NOMO-1 (cell line): Measurements from ENCODE around the gene AKT3.
"Not testable (repeated sequence)": the region's sequence is repeated elsewhere in the genome, so short reads cannot be mapped to it uniquely, and the experiment has no call there.

Experiments
- DNase-seq, 2 experiments: peaks; one replicate each; lab custom pipeline; 2025; ENCODE audit not compliant: unreplicated experiment in 2 of 2; lab: John Stamatoyannopoulos, UW

The AKT3 gene

DNA sequence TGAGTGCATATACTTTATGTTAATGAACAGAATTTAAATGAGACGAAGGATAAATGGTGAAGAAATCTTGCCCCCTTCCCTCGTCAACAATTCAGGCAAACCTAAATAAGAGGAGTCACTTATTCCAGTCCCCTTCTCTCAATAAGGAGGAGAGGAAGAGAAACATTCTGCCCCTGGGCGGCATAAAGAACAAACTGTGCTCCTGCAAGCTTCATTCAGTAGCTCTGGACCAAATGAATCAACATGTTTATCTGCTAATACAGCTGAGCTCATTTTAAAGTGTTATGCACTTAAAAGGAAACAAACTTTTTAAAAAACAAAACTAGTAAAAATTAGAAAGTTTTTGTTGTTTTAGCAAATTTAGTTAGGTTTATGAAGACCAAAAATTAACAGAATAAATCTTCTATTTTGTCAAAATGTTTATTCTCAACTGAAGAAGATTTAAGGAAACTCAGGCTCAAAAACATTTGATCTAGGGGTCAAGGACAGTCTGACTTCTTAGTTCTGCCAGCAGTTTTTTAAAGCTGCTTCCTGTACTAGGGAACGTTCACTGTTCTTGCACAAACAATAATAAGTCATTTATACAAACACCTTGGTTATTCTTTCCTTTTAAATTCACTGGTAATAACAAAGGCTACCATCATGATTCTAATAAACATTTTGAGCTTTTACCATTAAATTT lies 58.3 kb downstream of the AKT3 start:
- DNase-seq, result no peak

DNA sequence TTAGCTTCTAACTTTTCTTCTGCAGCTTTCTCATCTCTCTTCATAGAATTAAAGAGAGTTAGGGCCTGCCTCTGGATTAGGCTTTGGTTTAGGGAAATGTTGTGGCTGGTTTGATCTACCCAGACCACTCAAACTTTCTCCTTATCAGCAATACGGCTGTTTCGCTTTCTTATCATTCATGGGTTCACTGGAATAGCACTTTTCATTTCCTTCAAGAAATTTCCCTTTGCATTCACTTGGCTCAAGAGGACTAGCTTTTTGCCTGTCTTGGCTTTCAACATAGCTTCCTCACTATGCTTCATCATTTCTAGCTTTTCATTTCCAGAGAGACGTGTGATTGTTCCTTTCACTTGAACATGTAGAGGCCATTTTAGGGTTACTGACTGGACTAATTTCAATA lies 59.6 kb downstream of the AKT3 start:
- DNase-seq, result no peak

DNA sequence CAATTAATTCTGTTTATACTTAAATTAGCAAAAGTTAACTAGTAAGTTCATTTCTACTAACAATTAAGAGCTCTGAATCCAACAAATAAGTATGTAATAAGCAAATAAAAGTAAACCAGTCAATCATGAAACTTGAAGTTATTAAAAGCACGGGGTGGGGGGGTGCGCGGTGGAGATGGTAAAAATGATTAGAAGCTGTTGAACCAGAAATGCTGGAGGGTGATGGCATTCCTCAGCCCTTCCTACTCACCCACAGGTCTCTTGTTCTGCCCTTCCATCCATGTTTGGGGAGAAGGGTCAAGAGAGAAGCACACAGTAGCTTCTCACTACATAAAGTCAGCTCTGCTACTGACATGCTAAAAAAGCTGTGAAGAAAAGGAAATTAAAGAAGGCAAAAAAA lies 63.5 kb downstream of the AKT3 start:
- no peak for DNase-seq

DNA sequence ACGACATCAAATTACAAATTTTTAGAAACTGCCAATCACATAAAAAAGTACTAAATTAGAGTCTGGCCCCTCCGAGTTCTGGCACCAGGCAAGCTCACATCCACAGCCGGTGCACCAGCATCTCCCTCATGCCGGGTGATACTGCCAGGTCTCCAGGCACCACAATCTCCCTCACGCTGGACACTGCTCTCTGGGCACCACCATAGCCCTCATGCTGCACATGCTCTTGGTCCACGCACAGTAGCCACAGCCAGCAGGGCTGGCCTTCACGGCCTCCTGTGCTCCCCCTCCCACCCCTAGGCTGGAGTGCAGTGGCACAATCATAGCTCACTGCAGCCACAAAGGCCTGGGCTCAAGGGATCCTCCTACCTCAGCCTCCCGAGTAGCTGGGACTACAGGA lies 65.5 kb downstream of the AKT3 start:
- DNase-seq, result no peak

DNA sequence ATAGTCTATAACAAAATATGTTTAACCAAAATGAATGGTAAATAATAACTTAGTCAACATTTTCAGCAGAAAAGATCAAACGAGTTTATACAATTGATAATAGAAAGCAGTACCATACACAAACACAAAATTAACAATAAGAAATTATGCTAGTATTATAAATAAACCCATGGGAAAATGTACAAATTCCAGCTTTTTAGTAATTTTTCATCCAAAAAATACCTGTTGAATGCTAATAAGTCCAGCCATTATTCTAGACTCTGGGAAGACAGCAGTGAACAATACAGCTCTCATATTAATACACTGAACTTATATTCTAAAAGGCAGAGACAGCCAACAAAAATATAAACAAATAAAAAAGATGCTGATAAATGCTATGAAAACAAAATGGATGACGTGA lies 66.3 kb downstream of the AKT3 start:
- no peak for DNase-seq

DNA sequence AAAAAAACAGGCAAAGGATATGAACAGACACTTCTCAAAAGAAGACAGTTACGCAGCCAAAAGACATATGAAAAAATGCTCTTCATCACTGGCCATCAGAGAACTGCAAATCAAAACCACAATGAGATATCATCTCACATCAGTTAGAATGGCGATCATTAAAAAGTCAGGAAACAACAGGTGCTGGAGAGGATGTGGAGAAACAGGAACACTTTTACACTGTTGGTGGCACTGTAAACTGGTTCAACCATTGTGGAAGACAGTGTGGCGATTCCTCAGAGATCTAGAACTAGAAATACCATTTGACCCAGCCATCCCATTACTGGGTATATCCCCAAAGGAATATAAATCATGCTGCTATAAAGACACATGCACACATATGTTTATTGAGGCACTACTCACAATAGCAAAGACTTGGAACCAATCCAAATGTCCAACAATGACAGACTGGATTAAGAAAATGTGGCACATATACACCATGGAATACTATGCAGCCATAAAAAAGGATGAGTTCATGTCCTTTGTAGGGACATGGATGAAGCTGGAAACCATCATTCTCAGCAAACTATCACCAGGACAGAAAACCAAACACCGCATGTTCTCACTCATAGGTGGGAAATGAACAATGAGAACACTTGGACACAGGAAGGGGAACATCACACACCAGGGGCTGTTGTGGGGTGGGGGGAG lies 77.5 kb downstream of the AKT3 start:
- not testable (repeated sequence) for DNase-seq

DNA sequence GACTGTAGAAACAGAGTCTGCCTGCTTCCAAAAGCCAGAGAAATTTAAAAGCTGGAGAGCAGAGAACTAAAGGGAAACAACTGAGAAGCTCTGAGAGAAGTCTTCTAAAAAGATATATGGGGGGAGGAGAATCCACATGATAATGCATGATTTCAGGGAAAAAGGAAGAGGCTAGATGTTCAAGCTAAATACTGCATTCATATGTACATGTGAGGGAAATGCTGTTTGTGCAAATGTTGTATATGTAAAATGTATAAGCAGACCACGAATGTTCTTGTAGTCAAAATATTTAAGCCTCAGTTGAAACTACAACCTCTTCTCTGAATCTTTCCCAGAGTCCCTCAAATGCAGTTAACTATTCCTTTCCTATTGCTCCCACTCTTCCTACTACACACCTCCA lies 79.2 kb downstream of the AKT3 start:
- DNase-seq, result no peak

DNA sequence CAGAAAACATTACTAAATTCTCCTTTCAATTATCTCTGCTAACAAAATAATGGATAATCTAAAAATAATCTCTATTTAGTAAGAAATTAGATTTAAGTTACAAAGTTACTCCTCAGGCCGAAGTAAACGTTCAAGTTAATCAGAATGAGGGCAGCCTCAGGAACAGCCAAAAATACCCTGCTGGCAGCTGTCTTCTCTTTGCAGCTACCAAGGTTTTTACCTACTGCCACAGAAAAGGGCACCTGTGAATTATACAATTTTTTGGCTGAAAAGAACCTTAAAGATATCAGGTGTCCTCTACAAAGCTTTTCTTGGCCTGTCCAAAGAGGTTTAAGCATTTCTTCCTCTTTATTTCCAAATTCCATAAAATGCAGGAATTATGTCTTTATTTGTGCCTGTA lies 84.4 kb downstream of the AKT3 start:
- no peak for DNase-seq

DNA sequence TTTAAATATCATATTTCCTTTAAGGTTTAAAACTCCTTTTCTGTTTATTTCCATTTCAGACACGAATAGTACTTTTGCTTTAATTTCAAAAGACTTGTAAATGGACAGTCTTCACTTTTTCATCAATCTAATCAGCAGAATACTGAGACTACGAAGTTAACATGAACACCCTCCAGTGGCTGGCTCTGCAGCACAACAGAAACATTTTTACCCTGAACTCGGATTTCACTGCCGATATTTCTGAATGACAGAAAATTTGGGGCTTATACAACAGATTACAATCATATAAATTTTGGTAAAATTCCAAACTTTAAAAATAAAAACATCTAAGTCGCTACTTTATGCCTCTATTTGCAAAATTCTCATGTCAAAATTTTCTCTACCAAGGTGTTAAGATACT lies 86.2 kb downstream of the AKT3 start:
- no peak for DNase-seq

DNA sequence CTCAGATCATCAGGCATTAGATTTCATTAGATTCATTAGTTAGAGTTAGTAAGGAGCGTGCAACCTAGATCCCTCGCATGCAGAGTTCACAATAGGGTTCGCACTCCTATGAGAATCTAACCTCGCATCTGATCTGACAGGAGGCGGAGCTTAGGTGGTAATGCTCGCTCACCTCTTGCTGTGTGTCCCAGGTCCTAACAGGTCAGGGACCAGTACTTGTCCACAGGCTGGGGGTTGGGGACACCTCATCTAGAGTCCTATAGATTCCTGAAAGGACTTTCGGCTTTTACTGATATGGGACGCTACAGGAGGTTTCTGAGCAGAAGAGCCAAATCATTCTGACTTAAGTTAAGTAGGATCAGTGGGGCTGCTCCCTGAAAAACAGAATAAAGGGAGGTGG lies 91.4 kb downstream of the AKT3 start:
- no peak for DNase-seq

DNA sequence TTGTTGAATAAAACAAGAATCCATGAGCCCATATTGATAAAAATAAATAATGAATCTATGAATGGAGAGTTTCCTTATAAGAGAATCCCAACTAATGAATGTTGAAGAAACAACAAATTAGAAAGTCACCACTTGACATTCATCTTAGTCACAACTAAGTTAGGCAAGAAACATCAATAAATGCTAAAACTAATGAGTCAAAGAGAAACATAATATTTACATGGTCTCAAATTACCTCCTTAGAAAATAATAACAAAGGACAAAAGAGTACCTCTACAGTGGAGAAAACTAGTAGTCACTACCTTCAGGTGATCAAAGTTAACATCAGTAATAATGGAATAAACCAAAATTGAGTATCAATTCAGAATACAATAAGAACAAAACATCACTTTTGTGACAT lies 93.5 kb downstream of the AKT3 start:
- DNase-seq, result no peak

DNA sequence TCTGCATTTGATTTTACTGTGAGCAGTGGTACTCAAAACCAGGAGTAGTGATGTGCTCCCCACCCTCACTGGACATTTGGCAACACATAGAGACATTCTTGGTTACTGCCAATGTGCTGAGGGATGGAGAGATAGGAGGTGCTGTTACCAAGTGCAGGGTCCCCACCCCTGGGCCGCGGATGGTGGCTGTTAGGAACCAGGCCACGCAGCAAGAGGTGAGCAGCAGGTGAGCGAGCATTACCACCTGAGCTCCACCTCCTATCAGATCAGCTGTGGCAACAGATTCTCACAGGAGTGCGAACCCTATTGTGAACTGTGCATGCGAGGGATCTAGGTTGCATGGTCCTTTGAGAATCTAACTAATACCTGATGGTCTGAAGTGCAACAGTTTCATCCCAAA lies 95.7 kb downstream of the AKT3 start:
- DNase-seq, result no peak

DNA sequence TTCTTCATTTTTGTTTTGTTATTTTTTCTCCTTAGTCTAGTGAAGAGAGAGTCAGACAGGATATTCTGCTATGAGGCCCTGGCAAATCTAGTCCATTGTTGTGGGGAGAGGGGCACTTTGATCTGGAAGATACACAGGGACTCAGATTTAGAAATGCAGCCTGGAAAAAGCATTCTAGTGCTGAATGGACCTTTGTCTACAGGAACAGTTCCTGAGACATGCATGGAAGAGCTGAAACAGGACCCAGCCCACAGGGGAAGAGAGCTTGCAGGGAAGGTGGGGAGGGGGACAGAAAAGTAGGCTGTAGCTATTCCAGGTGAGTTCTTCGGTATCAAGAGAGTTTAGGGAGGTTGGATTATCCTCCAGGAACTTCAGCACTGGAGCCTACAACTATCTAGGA lies 98.5 kb downstream of the AKT3 start:
- DNase-seq, result no peak

DNA sequence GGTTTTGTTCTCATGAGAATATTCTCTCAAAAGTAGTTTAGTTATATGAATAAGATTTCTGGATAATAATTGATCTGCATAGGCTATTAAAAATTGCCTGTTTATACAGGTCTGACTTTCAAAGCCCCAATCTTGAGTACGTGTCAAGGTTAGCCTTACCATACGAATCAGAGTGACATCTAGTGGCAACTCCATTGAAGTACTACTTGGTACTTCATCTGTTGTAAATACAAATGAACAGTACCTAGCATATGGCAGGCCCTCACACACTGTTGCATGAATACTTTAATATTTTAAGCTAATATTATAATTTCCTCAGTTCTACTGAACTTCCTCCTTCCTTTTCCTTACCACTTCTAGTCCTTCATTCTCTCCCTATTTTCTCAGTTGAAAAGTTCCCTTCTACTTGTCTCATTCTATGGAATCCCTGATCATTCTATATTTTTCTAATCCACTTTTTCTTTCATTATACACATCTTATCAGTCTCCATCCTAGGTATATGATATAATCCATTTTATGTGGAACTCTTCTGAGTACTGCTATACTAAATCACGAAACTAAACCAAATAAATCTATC lies 101.2 kb downstream of the AKT3 start:
- DNase-seq, result peak; percentile 48 to 87

DNA sequence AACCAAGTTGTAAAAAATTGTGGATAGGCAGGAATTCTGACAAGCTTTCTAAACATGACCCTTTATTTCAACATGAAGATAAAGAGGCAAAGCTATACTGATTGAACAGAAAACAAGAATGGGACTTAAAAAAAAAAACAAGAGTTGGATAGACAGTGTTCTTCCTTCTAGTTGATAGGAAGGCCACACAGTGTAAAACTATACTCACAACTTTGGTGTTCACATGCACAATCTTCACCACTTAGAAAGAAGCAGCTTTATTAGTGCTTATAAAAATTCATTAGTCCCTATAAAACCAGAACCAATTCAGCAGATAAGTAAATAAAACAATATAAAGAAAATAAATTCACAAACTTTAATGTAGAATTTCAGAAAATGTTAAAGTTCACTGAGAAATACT lies 101.8 kb downstream of the AKT3 start:
- no peak for DNase-seq

DNA sequence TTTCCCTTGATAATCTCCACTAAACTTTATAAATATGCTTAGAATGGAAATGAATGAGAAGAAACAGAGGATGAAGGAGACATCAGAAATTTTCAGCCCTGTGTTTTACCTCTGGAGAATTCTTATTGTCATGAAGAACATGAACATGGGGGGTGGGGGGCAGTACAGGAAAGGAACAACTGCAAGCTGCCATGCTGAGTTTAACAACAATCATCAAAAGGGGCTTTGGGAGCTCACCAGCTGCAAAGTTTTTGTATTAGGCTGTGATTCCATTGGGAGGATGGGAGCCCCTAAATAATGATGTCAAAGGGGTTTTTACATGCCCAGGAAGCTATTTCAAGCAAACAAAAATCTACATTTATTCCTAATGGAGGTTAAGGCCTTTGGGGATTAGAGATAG lies 103.3 kb downstream of the AKT3 start:
- no peak for DNase-seq

DNA sequence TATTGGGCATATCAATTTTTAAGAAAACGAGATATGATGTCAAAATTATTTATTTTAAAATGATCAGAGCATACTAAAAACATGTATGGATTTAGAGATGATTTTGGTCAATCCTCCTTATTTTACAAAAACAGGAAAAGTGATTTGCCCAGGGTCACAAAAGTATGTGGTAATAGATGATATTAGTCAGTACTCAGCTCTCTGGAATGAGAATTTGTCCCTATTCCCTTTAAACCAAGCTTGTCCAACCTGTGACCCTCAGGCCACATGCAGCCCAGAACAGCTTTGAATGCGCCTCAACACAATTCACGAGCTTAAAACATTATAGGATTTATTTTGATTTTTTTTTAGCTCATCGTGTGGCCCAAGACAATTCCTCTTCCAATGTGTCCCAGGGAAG lies 104.7 kb downstream of the AKT3 start:
- no peak for DNase-seq

DNA sequence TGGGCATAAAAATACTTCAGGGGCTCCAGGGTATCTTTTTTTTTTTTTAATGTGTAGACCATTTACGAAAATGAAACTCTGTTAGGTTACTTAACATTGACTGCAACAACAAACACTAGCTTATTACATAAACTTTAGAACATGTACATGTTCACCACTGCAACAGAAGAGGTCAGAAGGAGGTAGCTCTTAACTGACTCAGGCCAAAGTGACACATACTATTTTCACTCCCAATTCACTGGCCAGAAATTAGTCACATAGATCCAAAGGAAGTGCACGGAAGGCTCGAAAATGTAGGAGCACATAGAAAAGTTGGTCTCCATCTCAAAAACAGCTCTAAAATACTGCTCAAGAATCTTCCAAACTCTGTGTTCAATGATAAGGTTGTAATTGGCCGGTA lies 107.2 kb downstream of the AKT3 start:
- DNase-seq, result no peak

DNA sequence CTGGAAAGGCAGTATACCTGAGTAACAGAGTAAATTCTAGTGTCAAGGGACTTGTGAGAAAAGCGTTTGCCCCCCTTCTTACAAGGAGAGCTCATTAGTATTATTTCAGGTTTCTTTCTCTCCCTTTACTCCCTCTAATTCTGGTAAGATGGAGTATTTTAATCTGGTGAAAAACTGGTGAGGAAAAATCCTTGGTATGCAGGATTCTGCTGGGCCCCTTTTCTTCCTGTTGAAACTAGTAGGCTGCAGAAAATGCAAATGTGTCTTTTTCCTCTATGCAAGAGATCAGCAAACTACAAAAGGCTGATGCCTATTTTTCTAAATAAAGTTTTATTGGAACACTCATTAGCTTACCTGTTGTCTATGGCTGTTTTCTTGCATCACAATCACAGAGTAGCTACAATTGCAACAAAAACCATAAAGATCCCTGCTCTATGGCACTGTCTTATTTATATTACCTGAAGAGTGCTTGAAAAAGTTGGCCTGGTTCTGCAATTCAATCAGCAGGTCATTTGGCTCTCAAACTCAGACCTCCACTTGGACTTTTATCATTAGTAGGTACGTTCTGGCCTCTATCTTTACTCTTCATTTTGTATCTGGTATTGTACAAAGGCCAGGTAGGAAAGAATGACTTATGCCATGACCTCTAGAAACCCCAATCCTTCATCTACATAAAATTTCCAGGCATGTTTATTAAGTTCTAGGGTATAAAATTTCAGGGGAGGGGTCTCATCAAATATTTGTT lies 109.6 kb downstream of the AKT3 start:
- no peak for DNase-seq

DNA sequence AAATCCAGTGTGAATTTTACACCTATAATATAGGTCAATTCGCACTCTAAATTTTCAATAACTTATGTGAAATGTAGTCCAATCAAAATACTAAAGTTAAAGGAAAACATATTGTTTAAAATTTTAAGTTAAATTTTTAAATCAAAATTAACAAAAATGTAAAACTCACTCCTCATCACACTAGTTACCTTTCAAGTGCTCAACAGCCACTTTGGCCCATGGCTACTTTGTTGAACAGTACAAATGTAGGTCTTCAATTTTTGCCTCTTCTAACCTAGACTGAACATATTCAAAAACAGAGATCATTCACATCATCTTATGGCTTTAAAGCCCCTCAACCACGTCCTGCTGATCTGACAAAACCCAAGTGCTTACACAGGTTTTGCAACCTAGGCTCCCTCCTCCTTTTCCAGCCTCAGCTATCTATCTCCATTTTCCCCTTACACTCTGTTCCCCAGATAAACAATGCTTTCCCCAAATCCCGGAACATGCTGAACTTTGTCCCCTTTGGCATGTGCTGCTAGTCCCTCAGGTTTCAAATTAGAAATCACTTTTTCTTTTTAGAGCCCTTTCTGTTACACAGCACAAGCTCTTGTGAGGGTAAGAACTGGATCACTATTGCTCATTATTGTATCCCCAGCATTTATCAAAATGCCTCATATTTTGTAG lies 110.6 kb downstream of the AKT3 start:
- no peak for DNase-seq

DNA sequence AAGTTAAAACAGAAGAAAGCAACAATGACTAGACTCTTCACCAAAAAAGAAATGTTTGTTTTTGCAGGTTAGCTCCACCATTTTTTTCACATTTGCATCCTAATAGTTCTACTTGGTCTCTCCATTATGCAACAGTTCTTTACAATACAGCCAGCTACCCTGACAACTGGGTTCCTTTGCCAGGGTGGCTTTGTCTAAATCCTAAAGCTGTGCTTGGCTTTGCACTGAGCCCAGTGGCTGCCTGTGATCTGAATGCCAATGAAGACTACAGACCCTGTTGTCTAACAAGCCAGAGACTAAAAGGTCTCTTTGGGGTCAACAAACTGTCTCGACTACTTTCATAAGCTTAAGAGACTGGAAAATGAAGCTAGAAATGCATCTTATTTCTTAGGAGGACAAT lies 112.0 kb downstream of the AKT3 start:
- no peak for DNase-seq
